ENCODE data around the gene ARF4.
"Not testable (repeated sequence)": the region's sequence is repeated elsewhere in the genome, so short reads cannot be mapped to it uniquely, and the experiment has no call there.

ARF4 gene

GRCh38 chr3:57597127-57597923 lies at the start of gene ARF4:
TSS of gene ARF4 (minus strand) at chr3:57597344. CDS start at chr3:57597140, 204 bp downstream.
- Histone ChIP-seq H3K27me3 (ENCODE audit: control insufficient read depth, insufficient read depth, low read length) (no peaks in the 10 kb centered on the region), H3K9me3 (ENCODE audit: control insufficient read depth, low read length) (no peaks in the 10 kb centered on the region), H3K36me3 (ENCODE audit: control insufficient read depth, insufficient read depth, low read length) (no peaks in the 10 kb centered on the region), H3K4me3 (ENCODE audit: low read length) (peak within 1 kb of the TSS; percentile 96), H3K9ac (ENCODE audit: low read length) (peak within 1 kb of the TSS; percentile 100), H3K4me1 (ENCODE audit: control insufficient read depth, insufficient read depth, low read length) (peaks cover 23% of the 10 kb centered on the region)

GRCh38 chr3:57646723-57647122 lies 49.6 kb upstream of the ARF4 start:
- H3K4me3 ChIP-seq (ENCODE audit: low read length) = no peak overlapping the region
- no peak overlapping the region for H3K9ac ChIP-seq (ENCODE audit: low read length)
- H3K4me1 ChIP-seq (ENCODE audit: control insufficient read depth, insufficient read depth, low read length) = no peaks in the 10 kb centered on the region
- H3K27me3 ChIP-seq (ENCODE audit: control insufficient read depth, insufficient read depth, low read length) = no peaks in the 10 kb centered on the region
- no peaks in the 10 kb centered on the region for H3K9me3 ChIP-seq (ENCODE audit: control insufficient read depth, low read length)
- no peaks in the 10 kb centered on the region for H3K36me3 ChIP-seq (ENCODE audit: control insufficient read depth, insufficient read depth, low read length)

GRCh38 chr3:57644740-57645139 lies 47.6 kb upstream of the ARF4 start:
- no peaks in the 10 kb centered on the region for H3K9me3 ChIP-seq (ENCODE audit: control insufficient read depth, low read length)
- no peak overlapping the region for H3K9ac ChIP-seq (ENCODE audit: low read length)
- no peaks in the 10 kb centered on the region for H3K4me1 ChIP-seq (ENCODE audit: control insufficient read depth, insufficient read depth, low read length)
- no peaks in the 10 kb centered on the region for H3K36me3 ChIP-seq (ENCODE audit: control insufficient read depth, insufficient read depth, low read length)
- no peaks in the 10 kb centered on the region for H3K27me3 ChIP-seq (ENCODE audit: control insufficient read depth, insufficient read depth, low read length)
- H3K4me3 ChIP-seq (ENCODE audit: low read length) = no peak overlapping the region

- no peaks in the 10 kb centered on the region for H3K36me3 ChIP-seq (ENCODE audit: control insufficient read depth, insufficient read depth, low read length)
- H3K27me3 ChIP-seq (ENCODE audit: control insufficient read depth, insufficient read depth, low read length) = no peaks in the 10 kb centered on the region
These were observed 40.2 kb upstream of the ARF4 start for GRCh38 chr3:57637391-57637790.

GRCh38 chr3:57634259-57634658 lies 37.1 kb upstream of the ARF4 start:
- H3K4me3 ChIP-seq (ENCODE audit: low read length); H3K9ac ChIP-seq (ENCODE audit: low read length); H3K36me3 ChIP-seq (ENCODE audit: control insufficient read depth, insufficient read depth, low read length); H3K4me1 ChIP-seq (ENCODE audit: control insufficient read depth, insufficient read depth, low read length); H3K27me3 ChIP-seq (ENCODE audit: control insufficient read depth, insufficient read depth, low read length); H3K9me3 ChIP-seq (ENCODE audit: control insufficient read depth, low read length): not testable (repeated sequence)

More at GRCh38 chr3:57637391-57637790, 40.2 kb upstream of the ARF4 start:
- Histone ChIP-seq H3K4me1 (ENCODE audit: control insufficient read depth, insufficient read depth, low read length) (no peaks in the 10 kb centered on the region), H3K9me3 (ENCODE audit: control insufficient read depth, low read length) (no peaks in the 10 kb centered on the region), H3K4me3 (ENCODE audit: low read length) (no peak overlapping the region), H3K9ac (ENCODE audit: low read length) (no peak overlapping the region)

- peaks cover 10% of the 10 kb centered on the region for H3K36me3 ChIP-seq (ENCODE audit: control insufficient read depth, insufficient read depth, low read length)
- H3K4me1 ChIP-seq (ENCODE audit: control insufficient read depth, insufficient read depth, low read length) = no peaks in the 10 kb centered on the region
- no peaks in the 10 kb centered on the region for H3K9me3 ChIP-seq (ENCODE audit: control insufficient read depth, low read length)
- no peak overlapping the region for H3K4me3 ChIP-seq (ENCODE audit: low read length)
- H3K9ac ChIP-seq (ENCODE audit: low read length) = no peak overlapping the region
- H3K27me3 ChIP-seq (ENCODE audit: control insufficient read depth, insufficient read depth, low read length) = no peaks in the 10 kb centered on the region
These were observed 30.8 kb upstream of the ARF4 start for GRCh38 chr3:57627976-57628375.

GRCh38 chr3:57624801-57625200 lies 27.7 kb upstream of the ARF4 start:
- Histone ChIP-seq H3K4me3 (ENCODE audit: low read length) (no peak overlapping the region), H3K9ac (ENCODE audit: low read length) (no peak overlapping the region), H3K9me3 (ENCODE audit: control insufficient read depth, low read length) (no peaks in the 10 kb centered on the region), H3K36me3 (ENCODE audit: control insufficient read depth, insufficient read depth, low read length) (peaks cover 1% of the 10 kb centered on the region), H3K27me3 (ENCODE audit: control insufficient read depth, insufficient read depth, low read length) (no peaks in the 10 kb centered on the region), H3K4me1 (ENCODE audit: control insufficient read depth, insufficient read depth, low read length) (no peaks in the 10 kb centered on the region)

GRCh38 chr3:57622362-57622761 lies 25.2 kb upstream of the ARF4 start:
- Histone ChIP-seq H3K9ac (ENCODE audit: low read length) (no peak overlapping the region), H3K9me3 (ENCODE audit: control insufficient read depth, low read length) (no peaks in the 10 kb centered on the region), H3K27me3 (ENCODE audit: control insufficient read depth, insufficient read depth, low read length) (no peaks in the 10 kb centered on the region), H3K36me3 (ENCODE audit: control insufficient read depth, insufficient read depth, low read length) (no peaks in the 10 kb centered on the region), H3K4me3 (ENCODE audit: low read length) (no peak overlapping the region), H3K4me1 (ENCODE audit: control insufficient read depth, insufficient read depth, low read length) (no peaks in the 10 kb centered on the region)

- Histone ChIP-seq H3K9ac (ENCODE audit: low read length) (no peak overlapping the region), H3K9me3 (ENCODE audit: control insufficient read depth, low read length) (no peaks in the 10 kb centered on the region), H3K4me3 (ENCODE audit: low read length) (no peak overlapping the region), H3K36me3 (ENCODE audit: control insufficient read depth, insufficient read depth, low read length) (no peaks in the 10 kb centered on the region), H3K27me3 (ENCODE audit: control insufficient read depth, insufficient read depth, low read length) (no peaks in the 10 kb centered on the region), H3K4me1 (ENCODE audit: control insufficient read depth, insufficient read depth, low read length) (no peaks in the 10 kb centered on the region)
These were observed 20.6 kb upstream of the ARF4 start for GRCh38 chr3:57617739-57618138.

- Histone ChIP-seq H3K9ac (ENCODE audit: low read length) (no peak overlapping the region), H3K27me3 (ENCODE audit: control insufficient read depth, insufficient read depth, low read length) (no peaks in the 10 kb centered on the region), H3K4me1 (ENCODE audit: control insufficient read depth, insufficient read depth, low read length) (no peaks in the 10 kb centered on the region), H3K9me3 (ENCODE audit: control insufficient read depth, low read length) (no peaks in the 10 kb centered on the region), H3K4me3 (ENCODE audit: low read length) (no peak overlapping the region), H3K36me3 (ENCODE audit: control insufficient read depth, insufficient read depth, low read length) (no peaks in the 10 kb centered on the region)
These were observed 19.1 kb upstream of the ARF4 start for GRCh38 chr3:57616233-57616632.

- H3K27me3 ChIP-seq (ENCODE audit: control insufficient read depth, insufficient read depth, low read length); H3K4me1 ChIP-seq (ENCODE audit: control insufficient read depth, insufficient read depth, low read length); H3K4me3 ChIP-seq (ENCODE audit: low read length); H3K9me3 ChIP-seq (ENCODE audit: control insufficient read depth, low read length); H3K36me3 ChIP-seq (ENCODE audit: control insufficient read depth, insufficient read depth, low read length); H3K9ac ChIP-seq (ENCODE audit: low read length): not testable (repeated sequence)
These were observed 14.7 kb upstream of the ARF4 start for GRCh38 chr3:57611870-57612269.

- Histone ChIP-seq H3K9me3 (ENCODE audit: control insufficient read depth, low read length) (no peaks in the 10 kb centered on the region), H3K9ac (ENCODE audit: low read length) (no peak overlapping the region), H3K36me3 (ENCODE audit: control insufficient read depth, insufficient read depth, low read length) (no peaks in the 10 kb centered on the region), H3K27me3 (ENCODE audit: control insufficient read depth, insufficient read depth, low read length) (no peaks in the 10 kb centered on the region), H3K4me3 (ENCODE audit: low read length) (no peak overlapping the region), H3K4me1 (ENCODE audit: control insufficient read depth, insufficient read depth, low read length) (no peaks in the 10 kb centered on the region)
These were observed 8.5 kb upstream of the ARF4 start for GRCh38 chr3:57605683-57606082.

- Histone ChIP-seq H3K4me3 (ENCODE audit: low read length) (no peak overlapping the region), H3K36me3 (ENCODE audit: control insufficient read depth, insufficient read depth, low read length) (no peaks in the 10 kb centered on the region), H3K4me1 (ENCODE audit: control insufficient read depth, insufficient read depth, low read length) (no peaks in the 10 kb centered on the region), H3K9me3 (ENCODE audit: control insufficient read depth, low read length) (no peaks in the 10 kb centered on the region), H3K9ac (ENCODE audit: low read length) (no peak overlapping the region), H3K27me3 (ENCODE audit: control insufficient read depth, insufficient read depth, low read length) (no peaks in the 10 kb centered on the region)
These were observed 7.8 kb upstream of the ARF4 start for GRCh38 chr3:57604971-57605370.

All from mucosa of stomach (tissue), 1 donor.